Ecto neural progenitor cell (in vitro differentiated cells): Measurements from ENCODE around the gene TXNRD2.

ENCODE experiments used
- DNase-seq: peaks from one replicate; pipeline ENCODE4 v3.0.0-alpha.2; 2018; ENCODE audit warnings: low spot score

TXNRD2 gene

DNA sequence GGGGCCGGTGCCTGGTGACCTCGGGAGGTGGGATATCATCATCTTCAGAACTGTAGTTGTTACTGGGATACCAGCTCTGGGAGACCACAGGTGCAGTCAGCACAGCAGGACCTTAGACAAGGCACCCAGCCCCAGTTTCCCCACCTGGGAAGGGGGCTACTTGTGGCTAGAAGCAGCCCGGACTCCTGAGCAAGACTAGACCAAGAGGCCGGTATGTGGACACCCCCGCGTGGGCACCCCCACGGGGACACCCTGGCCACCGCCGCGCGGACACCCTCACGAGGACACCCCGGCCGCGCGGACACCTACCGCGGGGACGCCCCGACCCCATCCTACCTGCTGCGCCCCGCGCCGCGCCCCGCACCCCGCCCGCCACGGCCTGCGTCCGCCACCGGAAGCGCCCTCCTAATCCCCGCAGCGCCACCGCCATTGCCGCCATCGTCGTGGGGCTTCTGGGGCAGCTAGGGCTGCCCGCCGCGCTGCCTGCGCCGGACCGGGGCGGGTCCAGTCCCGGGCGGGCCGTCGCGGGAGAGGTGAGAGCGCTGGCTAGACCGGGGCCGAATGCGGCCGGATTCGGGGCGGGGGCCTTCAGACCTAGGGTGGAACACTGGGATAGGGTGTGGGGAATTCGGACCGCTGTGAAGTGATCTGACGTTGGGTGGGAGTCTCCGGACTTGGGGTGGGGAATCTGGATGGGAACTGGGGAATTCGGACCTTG lies at the start of gene TXNRD2, which contains the start of gene COMT:
Gene TXNRD2, minus strand, starts transcription at position 454 of the 718 bp plus-strand sequence. Its CDS starts 15 bp downstream, at position 439.
Gene COMT, plus strand, starts transcription at position 408 of the 718 bp plus-strand sequence. CDS start 20,755 bp downstream, outside the sequence.
- no peak for DNase-seq

DNA sequence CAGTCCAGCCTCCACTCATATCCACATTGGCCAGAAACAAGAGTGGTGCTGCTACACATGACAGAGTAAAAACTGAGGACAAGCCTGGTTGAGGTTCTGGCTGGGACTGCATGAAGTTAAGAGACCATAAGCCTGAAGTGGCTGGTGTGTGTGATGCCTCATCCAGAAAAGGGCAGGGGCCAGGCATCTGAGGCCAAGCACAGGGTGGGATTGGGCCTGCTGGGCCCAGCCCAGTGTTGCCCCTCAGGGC lies 49.7 kb upstream of the TXNRD2 start:
- DNase-seq, result no peak

DNA sequence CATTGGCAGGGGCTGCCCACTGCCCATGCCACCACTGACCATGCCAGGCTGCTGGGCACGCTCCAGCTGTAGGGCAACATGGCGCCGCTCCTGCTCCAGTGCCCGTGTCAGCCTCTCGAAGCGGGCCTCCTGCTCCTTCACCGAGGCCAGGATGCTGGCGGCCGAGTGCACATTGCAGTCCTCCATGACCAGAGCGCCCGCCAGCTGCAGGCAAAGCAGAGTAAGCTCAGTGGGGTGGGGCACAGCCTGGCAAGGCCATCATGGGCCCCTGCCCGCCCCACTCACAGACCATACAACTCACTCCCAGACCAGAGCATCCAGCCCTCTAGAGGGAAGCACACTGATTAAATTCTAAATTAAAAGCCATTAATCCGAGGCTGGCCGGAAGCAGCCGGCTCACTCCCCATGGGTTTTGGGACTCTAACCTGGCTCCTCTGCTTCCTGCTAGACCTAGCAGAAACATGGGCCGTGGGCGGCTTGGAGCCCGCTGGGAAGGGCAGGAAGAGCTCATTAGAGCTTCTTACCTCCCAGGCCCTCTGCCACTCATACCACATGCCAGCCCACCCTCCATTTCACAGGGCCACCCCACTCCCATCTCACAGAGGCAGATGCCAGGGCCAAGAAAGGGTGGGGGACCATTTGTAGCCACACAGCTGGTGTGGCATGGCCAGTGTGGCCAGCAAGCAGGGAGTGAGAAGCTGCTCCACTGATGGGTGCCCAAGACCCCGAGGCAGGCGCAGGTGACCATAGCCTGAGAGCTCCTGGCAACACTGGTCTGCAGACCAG lies 49.2 kb upstream of the TXNRD2 start:
- DNase-seq, result no peak

DNA sequence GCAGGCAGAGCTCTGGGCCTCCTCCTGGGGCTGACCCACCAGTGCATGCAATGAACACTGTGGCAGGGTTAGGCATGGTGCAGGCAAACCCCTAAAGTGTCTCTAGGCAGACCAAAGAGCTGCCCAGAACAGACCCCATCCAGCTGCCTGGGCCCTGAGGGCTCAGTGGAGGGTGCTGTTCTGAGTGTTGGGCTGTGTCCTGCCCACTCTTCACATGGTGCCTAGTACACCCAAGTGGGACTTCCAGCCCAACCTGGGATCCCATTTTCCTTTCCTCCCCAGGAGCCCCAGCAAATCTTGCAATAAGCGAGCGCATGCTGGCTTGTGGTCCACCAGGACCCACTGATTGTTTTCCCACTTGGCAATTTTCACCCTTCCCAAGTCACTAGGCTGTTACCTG lies 48.6 kb upstream of the TXNRD2 start:
- no peak for DNase-seq

DNA sequence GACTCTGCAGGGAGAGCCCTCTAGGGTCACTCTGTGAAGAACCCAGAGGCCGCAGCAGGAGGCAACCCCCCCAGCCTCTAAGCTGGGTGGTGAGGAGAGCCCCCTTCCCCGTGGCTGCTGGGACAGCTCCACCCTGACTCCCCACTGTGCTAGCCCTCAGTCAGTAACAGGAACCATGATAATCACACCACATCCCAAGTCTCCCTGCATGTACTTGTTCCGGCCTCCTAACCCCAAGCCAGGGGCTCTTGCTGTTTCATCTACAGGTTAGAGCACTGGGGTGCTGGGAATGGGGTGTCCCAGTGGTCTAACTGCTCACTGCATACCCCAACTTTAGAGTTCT lies 48.1 kb upstream of the TXNRD2 start:
- no peak for DNase-seq

DNA sequence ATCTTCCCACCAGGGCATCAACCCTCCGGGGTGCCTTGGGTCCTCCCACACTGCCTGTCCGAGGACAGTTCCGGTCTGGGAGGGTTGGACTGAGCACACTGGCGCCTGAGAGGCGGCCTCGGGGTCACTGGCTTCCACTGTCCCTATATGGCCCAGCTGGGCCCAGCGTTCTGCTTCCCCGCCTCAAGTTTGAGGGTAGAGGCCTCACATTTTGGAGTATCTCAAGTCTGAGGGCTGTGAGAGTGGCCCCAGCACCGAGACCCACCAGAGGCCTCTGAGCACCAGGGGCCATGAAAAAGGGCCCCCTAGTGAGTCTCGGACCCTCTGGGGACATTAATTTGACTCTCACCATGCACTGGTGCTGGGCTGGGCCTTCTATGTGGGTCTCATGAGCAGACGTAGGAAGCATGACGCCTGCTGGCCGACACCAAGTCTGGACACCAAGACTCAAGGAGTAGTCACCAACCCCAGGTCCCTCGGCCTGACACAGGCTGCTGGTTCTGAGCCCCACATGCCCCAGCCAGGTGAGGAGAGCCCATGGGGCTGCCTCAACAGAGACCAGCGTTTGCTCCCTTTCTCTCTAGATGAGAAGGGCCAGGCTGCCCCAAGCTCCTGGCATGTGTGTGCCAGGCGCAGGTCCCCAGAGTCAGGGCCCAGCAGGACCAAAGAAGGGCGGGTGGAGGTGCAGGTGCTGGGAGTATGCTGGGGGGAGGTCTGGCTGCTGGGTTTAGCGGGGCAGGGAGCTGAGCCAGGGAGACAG lies 47.5 kb upstream of the TXNRD2 start:
- no peak for DNase-seq

DNA sequence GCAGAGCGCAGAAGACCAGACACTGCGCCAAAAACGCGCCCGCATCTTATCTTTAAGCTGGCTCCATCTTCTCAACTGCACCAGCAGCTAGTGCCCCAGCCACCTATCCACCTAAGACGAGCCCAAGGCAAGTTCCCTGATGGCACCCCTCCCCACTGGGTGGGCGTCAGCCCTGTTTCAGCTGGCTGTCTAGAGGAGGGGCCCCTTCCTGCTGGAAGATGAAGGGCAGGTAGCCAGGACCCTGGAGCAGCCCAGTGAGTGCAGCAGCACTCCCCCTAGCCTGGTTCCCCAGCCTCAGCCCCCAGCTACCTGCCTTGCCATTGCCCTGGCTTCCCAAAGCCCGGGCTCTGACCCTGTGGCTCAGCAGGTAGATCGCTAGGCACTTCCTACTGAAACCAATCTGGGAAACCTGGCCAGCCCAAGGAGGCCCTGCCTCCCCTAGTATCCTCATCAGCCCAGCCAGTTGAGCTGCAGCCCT lies 46.8 kb upstream of the TXNRD2 start:
- no peak for DNase-seq

DNA sequence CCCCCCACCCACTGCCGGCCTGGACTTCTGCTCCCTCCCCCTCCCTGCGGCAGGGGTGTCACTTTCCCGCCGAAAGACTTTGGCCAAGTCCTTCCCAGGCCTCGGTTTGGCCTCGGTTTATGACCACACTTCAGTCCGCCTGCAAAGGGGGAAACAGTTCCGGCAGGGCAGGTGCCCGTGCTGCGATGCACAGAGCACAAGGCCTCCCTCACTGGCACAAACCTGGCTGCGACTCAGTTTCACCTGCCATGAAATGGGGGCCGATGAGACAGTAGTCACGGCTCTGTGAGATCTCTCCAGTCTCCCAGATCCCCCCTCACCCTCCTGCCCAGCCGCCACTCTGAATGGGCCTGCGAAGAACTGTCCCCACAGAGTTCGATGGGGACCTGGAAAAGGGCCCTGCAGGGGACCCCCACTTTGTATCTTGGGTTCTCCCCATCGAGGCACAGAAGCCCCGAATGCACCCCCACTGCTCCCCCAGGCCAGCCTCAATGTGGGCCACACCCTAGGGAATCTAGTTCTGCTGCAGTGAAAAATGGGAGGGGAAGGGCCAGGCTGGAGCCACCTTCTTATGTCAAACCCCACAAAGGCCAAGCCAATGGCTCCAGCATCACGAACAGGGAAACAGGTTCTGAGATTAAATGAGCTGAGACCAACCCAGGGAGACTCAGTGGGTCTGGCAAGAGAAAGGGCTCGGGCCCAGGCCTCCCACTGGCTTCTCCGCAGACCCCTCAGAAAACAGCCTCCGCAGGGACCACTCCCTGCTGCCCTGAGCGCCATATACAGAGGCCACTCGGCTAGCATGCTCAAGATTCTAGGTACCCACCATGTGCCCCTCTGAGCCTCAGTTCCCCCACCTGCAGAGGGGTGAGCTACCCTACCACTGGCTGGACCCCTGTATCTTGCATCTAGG lies 46.0 kb upstream of the TXNRD2 start:
- no peak for DNase-seq

DNA sequence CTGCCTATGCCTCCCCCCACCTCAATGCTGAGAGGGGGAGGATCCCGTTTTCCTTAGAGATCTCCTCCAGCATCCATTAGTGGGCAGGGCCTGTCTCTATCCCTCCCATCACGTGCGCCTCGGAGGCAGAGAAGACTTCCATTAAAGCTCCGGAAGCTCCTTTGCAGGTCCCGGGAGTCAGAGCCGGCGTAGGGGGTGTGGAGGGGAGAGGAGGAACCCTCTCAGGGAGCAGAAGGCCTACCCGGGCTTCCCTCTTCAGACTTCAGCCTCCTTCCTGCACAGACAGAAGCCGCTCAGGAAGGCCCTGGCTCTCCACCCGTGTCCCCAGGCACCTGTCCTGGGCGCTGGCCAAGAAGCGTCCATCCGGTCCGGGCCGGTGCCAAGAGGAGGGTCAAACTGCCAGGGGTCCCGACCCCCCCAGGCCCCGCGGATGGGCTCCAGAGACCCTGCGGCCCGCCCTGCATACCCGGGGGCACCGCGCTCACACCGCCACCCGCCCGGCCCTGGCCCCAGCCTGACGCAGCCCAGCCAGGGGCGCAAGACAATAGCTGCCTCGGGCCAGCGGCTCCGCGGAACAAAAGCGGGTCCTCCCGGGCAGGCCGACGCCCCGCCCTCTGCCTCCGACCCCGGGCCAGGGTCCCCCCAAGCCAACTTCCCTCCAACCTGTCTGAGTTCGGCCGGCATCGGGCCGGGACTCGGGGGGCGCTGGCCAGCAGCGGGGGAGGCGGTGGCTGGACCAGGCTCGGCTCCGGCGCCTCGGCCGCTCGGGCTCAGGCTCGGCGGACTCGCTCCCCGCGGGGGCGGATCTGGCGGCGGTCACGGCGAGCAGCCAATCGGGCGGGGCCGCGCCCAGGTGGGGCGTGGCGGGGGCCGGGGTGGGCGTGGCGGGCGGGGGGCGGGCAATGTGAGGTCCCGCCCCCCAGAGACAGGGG lies 45.1 kb upstream of the TXNRD2 start:
- DNase-seq, result peak; percentile 92

DNA sequence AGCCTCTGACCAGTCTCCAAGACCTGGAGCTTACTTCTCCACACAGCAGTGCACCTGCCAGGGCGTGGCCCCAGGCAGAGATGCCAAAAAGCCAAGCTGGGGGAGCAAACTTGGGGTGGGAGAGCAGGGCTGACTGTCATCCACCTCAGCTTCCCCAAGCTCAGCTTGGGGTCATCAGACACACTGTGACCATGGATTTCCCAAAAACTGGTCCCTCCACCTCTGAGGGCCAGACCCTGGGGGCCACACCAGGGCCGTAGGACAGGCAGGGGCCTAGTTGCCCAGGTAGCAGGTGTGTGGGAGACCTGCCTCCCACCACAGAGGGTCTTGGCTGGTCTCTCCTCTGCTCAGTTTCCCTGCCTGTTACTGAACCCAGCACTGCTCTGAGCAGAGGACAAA lies 44.4 kb upstream of the TXNRD2 start:
- no peak for DNase-seq

DNA sequence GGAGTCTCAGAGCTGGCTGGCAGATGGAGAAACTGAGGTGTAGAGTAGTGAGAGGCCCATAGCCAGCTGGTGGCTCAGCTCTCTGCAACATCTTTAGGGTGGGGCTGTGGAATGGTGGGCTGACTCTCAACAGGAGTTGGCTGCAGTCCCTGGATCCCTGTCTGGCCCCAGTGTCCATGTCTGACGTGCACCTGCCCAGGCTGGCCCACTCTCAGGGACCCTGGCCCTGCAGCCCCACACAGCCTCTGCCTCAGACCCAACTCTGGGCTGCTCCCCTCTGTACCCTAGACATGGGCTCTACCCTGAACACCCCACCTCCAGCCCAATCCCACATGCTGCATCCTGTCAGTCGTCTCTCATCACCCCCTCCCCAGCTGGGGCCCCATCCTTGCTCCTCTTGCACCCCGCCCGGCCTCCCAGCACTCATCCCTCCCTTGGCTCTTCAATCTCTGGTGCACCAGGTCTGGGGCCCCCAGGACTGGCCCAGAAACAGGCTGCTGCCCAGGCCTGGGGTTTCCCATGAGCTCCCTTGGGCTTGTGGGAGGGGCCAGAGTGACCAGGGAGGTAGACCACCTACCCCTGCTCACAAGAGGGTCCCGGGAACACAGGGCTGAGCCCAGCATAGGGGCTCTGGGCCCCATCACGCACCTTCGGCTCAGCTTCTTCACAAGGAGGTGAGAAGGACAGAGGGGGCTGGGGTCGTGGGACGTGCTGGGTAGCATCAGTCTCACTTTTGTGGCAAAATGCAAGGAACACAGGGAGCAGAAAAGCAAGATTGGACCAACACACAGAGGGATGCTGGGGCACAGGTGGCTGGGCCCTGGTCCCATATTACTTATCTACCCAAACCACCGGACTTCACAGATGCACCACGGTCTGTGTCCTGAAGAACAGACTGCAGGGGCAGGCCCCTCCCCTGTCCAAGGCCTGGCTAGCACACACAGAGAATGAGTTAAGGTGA lies 43.5 kb upstream of the TXNRD2 start:
- no peak for DNase-seq

DNA sequence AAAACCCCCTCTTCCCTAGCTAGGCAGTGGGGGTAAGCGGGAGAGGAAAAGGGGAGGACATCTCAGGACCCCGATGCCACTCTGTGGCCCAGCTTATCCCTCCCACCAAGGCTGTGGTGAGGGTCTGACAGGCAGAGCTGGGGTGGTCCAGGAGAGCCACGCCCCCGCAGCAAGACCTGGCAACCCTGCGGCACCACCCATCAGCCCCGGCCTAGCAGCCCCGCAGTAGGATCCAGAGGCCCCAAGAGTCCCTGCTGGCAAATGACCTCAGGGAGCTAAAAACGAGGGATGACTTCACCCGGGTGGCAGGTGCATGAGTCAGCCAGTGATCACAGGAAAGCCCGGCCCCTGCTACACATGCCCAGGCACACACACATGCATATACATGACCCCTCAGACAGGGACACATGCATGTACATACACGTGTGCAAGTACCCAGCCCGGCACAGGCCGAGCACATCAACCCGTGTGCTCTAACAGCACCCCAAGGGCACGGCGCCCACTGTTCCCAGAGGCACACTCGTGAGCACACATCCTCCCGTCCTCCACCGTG lies 42.7 kb upstream of the TXNRD2 start:
- no peak for DNase-seq

DNA sequence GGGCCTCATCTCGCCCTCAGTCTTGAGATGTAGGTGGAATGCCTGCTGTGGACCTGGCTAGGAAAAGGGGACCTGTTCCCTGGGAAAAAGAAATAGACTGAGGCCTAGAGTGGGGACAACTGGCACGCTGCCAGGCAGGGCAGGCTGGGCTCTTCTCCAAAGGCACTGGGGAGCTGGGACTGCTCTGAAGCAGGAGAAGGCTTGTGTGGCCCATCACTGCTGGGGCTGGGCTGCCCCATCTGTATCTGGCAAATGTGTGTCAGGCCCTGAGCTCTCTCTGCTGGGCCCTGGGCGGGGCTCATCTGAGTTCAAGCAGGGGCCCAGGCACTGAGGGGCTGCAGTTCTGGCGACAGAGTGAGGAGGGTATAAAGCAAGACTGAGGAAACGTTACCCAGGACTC lies 42.1 kb upstream of the TXNRD2 start:
- DNase-seq, result no peak

DNA sequence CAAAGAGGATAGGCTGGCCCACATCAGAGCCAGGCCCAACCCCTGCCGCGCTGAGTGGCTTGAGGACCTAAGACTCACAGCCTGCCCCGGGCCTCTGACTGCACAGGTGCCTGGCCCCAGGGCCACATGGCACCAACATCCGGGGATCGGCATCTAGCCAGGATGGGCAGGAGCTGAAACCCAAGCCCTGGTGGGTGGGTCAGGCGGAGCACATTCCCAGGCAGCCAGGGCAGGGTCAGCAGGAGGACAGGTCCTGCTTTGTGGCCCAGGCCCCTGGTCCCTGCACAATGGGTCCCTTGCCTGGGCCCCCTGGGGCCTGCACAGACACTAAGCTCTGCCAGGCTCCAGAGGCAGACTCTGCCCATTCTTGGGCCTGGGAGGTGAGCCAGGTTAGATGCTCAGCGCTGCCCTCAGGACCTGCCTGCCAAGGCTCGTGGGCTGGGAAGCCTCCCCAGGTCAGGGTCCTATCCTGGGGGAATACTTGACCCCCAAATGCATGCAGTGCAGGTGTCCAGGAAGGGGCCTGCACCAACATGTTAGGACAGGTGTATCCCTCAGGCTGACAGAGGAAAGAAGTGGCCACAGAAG lies 41.5 kb upstream of the TXNRD2 start:
- DNase-seq, result no peak

DNA sequence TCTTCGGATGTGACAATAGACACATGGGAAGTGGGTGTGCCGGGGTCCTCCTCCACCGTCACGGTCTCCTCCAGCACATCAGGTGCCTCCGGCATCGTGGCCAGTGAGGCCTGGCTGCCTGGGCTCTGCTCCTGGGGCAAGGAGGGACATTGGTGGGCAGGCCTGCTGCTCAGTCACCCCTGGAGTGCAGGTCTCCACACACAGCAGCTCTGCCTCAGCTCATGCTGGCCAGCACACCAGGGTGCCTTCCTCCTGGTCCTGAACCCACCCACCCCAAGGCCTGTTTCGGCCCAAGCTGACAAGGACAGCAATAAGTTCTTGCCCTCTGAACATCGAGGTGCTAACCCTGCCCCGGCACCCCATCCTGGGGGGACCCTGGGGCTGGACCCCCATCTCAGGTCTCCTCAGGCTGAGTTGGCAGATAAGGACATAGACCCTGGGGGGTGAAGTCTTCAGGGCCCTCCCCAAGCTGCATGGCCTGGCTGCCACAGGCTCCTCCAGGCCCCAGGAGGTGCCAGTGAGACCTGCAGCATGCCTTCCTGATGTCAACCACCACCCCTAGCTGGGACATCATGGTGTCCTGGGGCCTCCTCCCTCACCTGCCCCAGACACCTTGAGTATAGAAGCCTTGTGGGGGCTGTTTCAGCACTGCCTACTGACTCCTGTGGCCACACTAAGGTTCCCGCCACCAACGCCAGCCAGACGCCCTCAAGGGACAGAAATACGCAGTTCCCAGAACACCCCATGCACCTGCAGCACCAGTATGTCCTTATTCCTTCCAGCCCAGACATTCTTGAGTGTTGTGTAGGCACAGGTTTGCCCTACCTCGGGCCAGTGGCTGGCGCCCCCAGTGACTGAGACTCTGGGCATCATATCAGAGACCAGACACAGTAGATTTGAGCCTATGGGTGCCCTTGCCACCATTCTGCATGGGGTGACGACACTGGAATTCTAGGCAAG lies 40.6 kb upstream of the TXNRD2 start:
- no peak for DNase-seq

DNA sequence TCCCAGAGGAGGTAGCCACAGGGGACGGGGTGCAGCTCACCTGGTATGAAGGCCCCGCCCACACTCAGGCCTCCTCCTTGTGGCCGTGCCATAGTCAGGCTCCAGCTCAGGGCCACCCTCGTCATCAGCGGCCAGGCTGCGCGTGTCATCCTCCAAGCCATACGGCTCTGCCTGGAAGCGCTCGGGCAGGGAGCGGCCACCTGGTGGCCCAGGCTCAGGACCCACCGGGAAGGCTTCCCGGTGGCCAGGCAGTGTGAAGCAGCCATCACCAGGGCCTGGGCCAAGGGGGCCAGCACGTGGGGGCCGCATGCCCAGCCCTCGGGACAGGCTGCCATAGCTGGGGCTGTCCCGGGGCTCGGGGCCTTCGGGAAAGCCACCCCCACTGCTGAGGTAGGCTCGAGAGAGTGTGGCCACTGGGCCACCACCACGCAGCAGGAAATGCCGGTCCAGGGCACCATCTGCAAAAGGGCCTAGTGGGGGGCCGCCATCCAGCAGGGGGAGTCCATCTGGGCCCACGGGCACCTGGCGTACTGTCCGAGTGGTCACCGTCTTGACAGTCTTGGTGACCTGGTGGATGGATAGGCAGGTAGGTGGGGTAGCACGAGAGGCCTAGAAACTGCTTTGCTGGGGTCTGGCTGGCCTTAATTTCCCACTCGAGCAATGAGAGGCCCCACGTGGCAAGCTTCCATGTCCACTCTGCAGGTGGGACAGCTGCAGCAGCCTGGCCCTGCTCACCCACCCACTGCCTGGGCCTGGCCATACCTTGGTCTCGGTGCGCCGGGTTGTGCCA lies 39.7 kb upstream of the TXNRD2 start:
- DNase-seq, result no peak

DNA sequence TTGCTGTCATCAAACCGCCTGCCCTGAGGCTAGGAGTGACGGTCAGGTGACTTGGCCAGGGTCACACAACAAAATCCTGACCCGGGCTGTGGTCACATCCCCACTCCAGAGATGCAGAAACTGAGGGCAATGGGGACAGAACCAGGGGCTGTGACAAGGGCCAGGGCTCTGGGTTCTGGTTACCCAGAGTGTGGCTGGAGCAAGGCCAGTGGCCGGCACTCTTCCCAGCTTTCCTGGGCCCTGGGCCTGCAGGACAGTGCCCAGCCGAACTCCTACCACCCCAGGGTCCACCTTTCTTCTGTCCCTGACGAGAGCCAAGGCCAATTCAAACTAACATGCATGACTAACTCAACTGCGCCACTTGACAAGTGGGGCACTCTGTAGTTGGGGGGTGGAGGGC lies 39.1 kb upstream of the TXNRD2 start:
- no peak for DNase-seq
